Measurements from ENCODE around the gene SSRP1.

Gene SSRP1

DNA sequence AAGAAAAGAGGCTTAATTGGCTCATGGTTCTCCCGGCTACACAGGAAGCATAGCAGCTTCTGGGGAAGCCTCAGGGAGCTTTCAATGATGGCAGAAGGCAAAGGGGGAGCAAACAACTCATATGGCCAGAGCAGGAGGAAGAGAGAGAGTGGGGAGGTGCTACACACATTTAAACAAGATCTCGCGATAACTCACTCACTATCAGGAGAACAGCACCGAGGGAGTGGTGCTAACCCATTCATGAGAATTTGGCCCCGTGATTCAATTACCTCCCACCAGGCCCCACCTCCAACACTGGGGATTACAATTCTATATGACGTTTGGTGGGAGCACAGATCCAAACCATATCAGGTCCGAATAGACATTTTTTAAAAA lies 57.0 kb downstream of the SSRP1 start:
- Mint-ChIP-seq H3K4me3 (no peak overlapping the region), H3K27me3 (ENCODE audit: low read depth) (peaks cover 10% of the 10 kb centered on the region), H3K4me1 (ENCODE audit: low read depth) (peaks cover 4% of the 10 kb centered on the region), H3K27ac (no peak overlapping the region), H3K9me3 (no peaks in the 10 kb centered on the region), H3K36me3 (ENCODE audit: low read depth) (no peaks in the 10 kb centered on the region)
- no peak for DNase-seq (ENCODE audit: low spot score)

DNA sequence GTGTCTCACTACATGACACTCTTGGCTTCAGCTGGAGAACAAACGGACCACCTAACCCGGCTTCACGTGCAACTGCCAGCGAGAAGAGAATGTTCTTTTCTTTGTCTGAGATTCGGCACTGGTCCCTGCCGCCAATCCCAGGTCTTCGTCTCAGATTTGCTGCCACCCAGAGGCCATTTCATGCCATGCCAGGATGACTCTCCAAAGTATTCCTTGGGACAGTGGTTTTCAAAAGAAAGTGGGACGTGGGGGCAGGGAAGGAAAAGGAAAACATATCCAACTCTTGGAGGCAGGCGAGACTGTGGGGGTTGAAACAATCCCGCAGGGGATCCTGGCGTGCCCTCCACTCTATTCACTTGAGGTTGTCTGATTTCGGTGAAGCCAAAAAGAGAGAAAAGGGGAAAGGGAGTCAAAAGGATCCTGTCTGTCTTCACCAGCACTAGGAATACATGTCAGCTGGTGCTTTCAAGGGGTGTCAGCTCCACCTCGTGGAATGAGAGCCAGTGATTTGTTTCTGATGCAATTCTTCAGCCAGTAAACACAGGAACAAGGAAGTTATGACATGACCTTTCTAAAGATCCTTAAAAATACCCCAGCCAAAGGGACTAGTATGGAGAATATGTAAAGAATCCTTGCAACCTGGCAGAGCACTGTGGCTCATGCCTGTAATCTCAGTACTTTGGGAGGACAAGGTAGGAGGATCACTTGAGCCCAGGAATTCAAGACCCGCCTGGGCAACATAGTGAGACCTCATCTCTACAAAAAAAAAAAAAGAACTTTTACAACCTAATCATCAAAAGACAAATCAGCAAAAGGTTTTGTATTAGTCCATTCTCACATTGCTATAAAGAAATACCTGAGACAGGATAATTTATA lies 57.6 kb downstream of the SSRP1 start:
- no peak overlapping the region for H3K27ac Mint-ChIP-seq
- peak; percentile 4 for DNase-seq (ENCODE audit: low spot score)
- peaks cover 10% of the 10 kb centered on the region for H3K27me3 Mint-ChIP-seq (ENCODE audit: low read depth)

DNA sequence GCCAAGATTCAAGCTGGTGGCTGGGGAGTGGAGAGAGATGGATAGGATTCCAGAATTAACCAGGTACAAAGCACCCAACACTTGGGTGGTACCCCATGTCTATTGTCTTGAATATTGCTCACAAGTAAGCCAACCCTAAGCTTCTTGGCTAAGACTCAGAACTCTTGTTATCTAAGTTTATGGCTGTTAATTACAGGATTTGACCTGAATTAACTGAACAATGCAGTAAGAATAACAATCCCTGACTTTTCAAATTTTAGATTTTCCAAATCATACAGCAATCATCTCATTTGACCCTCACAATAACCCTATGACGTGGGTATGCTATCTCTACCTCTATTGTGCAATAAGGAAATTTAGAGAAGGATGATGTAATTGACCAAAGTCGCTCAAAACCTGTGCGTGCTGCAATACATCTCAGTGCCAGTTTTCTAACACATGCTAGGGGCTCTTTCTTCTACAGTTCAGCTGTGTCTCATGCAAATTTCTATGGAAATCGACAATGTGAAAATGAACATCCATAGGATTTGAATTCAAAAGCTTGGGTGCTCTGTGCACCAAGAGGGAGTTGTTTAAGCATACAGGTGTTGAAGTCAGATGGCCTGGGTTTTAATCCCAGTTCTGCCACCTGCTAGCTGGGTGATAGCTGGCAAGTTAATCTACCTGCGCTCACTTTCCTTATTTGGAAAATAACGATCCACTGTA lies 58.6 kb downstream of the SSRP1 start:
- H3K36me3 Mint-ChIP-seq (ENCODE audit: low read depth), result no peaks in the 10 kb centered on the region
- peaks cover 10% of the 10 kb centered on the region for H3K27me3 Mint-ChIP-seq (ENCODE audit: low read depth)
- peaks cover 2% of the 10 kb centered on the region for H3K4me1 Mint-ChIP-seq (ENCODE audit: low read depth)
- no peak for DNase-seq (ENCODE audit: low spot score)
- no peak overlapping the region for H3K27ac Mint-ChIP-seq
- no peak overlapping the region for H3K4me3 Mint-ChIP-seq
- no peaks in the 10 kb centered on the region for H3K9me3 Mint-ChIP-seq

More for the DNA sequence above, 57.6 kb downstream of the SSRP1 start:
- H3K9me3 Mint-ChIP-seq, result no peaks in the 10 kb centered on the region
- no peaks in the 10 kb centered on the region for H3K36me3 Mint-ChIP-seq (ENCODE audit: low read depth)
- H3K4me1 Mint-ChIP-seq (ENCODE audit: low read depth), result peaks cover 4% of the 10 kb centered on the region
- no peak overlapping the region for H3K4me3 Mint-ChIP-seq

DNA sequence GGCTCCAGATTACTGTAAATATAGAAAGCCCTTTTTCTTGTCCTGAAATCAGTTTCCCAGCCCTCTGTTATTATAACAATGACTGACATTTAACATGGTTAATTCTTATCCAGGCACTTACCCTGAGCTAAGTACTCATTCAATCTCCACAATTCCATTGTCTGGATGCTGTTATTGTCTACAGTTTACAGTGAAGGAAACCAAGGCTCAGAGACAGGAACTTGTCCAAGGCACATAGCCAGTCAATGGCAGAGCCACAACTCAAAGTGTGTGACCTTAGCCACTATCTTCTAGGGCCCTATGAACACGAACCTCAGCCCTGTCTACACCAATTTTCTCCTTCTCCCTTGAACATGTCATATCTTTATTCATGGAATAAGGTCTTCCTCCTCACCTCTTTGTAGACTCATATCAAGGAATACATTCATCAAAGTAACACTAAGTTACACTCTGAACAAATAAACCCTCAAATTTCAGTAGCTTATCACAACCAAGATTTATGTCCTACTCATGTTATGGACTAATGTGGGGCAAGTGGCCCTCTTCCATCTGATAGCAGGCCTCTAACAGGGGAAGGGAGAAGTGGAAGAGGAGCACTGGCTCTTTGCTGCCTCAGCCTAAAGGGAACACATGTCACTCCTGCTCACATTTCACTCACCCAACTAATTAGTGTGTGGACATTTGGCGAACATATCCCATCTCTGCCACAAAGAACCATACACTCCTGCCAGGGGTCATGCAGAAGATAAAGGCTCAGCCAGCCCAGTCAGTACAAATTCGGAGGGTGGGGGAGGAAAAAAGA lies 59.3 kb downstream of the SSRP1 start:
- Mint-ChIP-seq H3K27ac (no peak overlapping the region), H3K4me3 (no peak overlapping the region), H3K9me3 (no peaks in the 10 kb centered on the region), H3K27me3 (ENCODE audit: low read depth) (peaks cover 10% of the 10 kb centered on the region), H3K36me3 (ENCODE audit: low read depth) (no peaks in the 10 kb centered on the region), H3K4me1 (ENCODE audit: low read depth) (peaks cover 2% of the 10 kb centered on the region)
- no peak for DNase-seq (ENCODE audit: low spot score)

All from T-helper 2 cell treated with Interferon-gamma antibody and Interleukin-4, amounts not matched to agents 5 μg/mL and 100 μg/mL, for 36 hours (primary cell).